ENCODE measurements around the gene VKORC1L1. TPM values are rescaled to one million over a fixed set of nuclear protein-coding genes. Genes with fewer than 3 reads are reported as not detected.
"Not testable (repeated sequence)": the region's sequence is repeated elsewhere in the genome, so short reads cannot be mapped to it uniquely, and the experiment has no call there.

VKORC1L1 gene
- 10 to 100 TPM; 32.6 to 40.2 (median 38.0) TPM for polyA plus RNA-seq (ENCODE audit: insufficient read length in 4 of 4)

DNA sequence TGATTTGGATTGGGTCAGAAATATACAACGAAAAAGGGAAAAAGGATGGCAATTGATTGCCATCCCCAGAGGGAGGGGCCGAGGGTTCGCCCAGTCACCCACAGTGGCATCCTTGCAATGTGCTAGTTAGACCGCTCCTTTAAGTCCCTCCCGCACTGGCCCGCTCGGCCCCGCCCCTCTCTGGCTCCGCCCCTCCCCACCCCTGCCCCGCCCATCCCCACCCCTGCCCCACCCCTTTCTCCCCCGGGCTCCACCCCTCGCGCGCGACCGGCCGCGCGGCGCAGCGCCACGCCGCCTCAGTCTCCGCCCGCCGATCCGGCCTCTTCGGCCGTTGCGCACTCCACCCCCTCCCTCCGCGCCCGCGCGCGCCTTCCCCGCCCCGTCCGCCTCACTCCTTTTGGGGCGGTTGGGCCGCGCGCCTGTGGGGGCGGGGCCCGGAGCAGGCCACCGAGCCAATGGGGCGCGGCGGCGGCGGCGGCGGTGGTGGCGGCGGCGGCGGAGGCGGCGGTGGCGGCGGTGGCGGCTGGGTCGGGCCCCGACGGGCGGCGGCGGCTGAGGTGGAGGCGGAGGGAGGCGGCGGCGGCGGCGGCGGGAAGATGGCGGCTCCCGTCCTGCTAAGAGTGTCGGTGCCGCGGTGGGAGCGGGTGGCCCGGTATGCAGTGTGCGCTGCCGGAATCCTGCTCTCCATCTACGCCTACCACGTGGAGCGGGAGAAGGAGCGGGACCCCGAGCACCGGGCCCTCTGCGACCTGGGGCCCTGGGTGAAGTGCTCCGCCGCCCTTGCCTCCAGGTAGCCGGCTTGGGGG lies at the start of gene VKORC1L1:
TSS of gene VKORC1L1 (plus strand) at position 299 of the 806 bp plus-strand sequence. CDS start at position 597, 298 bp downstream.
- DNase-seq (ENCODE audit: low read depth in 4 of 4, low spot score in 3 of 4) = peak; percentile 82 to 86 (median 84)

DNA sequence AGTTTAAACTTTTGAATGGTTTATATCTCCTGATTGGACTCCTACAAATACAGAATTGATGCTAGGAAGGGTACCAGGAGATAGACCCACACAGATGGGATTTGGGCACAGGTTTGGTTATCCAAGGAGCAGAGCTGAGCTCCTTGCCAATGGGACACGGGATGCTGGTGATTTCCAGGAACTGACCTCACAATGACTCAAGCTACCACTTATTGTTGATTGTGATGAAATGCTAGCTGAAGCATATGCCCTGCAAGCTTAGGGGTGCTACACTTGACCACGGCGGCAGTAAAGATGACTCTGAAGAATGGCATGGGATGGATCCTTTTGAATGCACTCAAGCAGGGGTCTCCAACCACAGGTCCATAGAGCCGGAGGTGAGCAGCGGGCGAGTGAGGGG lies 45.5 kb upstream of the VKORC1L1 start:
- no peak for DNase-seq (ENCODE audit: low read depth in 4 of 4, low spot score in 3 of 4)

DNA sequence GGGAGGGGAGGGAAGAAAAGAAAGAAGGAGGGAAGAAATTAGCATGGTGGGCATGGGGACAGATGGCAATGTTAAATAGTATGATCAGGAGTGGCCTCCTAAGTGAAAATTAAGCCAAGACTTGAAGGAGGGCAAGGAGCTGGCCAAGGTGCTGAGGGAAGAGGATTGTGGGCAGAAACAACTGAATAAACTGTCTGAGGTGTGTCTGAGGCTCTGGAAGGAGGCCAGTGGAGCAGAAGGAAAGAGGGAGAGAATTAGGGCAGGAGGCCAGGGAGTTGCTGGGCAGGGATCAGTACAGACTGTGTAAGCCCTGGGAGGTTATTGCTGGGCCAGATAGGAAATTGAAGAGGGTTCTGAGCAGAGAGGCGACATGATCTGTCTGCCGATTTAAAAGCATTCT lies 40.6 kb upstream of the VKORC1L1 start:
- no peak for DNase-seq (ENCODE audit: low read depth in 4 of 4, low spot score in 3 of 4)

GRCh38 chr7:65836684-65837083 lies 36.2 kb upstream of the VKORC1L1 start:
- not testable (repeated sequence) for DNase-seq (ENCODE audit: low read depth in 4 of 4, low spot score in 3 of 4)

GRCh38 chr7:65837541-65837956 lies 35.3 kb upstream of the VKORC1L1 start:
- not testable (repeated sequence) for DNase-seq (ENCODE audit: low read depth in 4 of 4, low spot score in 3 of 4)

DNA sequence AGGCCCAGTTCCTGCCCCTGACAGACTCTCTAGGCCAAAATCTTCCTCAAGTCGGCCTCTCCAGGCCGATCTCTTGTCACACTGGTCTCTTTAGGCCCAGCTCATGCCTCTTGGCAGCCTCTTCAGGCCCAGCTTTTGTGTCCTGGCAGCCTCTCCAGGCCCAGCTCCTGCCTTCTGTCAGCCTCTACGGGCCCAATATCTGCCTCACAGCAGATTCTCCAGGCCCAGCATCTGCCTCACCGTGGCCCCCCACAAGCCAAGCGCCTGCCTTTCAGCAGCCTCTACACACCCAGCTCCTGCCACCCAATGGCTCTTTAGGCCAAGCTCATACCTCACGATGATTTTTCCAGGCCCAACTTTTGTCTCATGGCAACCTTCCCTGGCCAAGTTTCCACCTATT lies 33.0 kb upstream of the VKORC1L1 start:
- DNase-seq (ENCODE audit: low read depth in 4 of 4, low spot score in 3 of 4) = no peak

DNA sequence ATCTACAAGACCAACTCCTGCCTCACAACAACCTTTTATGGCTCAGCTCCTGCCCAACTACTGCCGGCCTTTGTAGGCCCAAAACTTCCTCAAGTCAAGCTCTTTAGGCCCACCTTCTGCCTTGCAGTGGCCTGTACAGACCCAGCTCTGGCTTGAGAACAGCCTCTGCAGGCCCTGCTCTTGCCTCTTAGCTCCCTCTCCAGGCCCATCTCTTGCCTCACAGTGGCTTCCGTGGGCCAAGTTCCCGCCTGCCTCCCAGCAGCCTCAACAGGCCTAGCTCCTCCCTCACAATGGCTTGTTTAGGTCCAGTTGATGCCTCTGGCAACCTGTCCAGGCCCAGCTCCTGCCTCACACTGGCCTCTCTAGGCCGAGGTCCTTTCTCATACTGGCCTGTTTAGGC lies 32.4 kb upstream of the VKORC1L1 start:
- no peak for DNase-seq (ENCODE audit: low read depth in 4 of 4, low spot score in 3 of 4)

GRCh38 chr7:65843616-65844015 lies 29.3 kb upstream of the VKORC1L1 start:
- DNase-seq (ENCODE audit: low read depth in 4 of 4, low spot score in 3 of 4) = not testable (repeated sequence)

DNA sequence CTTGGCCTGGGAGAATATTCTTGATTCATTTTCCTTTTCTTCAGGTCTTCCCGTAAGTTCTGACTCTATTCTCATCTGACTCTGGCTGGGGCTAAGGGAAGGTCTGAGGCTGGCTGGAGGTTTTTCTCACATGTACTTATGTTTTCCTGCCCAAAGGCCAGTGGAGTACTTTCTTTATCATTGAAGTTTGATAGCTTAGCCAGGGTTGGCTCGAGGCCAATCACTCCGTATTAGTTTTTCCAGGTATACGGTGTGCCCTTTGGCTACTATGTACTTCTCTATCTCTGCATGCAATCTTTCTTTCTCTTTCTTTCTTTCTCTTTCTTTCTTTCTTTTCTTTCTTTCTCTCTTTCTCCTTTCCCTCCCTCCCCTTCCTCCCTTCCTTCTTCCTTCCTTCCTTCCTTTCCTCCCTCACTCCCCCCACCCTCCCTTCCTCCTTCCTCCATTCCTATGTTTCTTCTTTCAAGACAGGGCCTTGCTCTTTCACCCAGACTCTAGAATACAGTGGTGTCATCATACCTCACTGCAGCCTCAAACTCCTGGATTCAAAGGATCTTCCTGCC lies 26.8 kb upstream of the VKORC1L1 start:
- no peak for DNase-seq (ENCODE audit: low read depth in 4 of 4, low spot score in 3 of 4)

DNA sequence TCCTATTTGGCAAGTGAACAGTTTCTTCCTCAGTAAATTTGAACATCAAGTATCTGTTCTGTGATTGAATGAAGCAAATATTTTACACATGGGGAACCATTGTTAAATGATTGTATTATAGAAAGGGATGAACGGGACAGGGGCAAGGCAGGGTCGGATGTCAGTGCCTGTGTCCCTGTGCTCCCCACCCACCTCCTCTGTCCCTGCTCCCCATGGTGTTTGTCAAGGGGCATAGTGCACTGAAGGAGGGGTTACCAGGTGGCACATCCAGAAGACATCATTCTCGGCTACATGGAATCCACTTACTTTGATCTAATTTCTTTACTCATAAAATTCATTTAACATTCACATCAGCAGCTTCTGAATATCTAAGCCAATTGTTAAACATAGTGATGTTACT lies 19.4 kb upstream of the VKORC1L1 start:
- DNase-seq (ENCODE audit: low read depth in 4 of 4, low spot score in 3 of 4) = not testable (repeated sequence)

- not testable (repeated sequence) for DNase-seq (ENCODE audit: low read depth in 4 of 4, low spot score in 3 of 4)
These were observed 19.0 kb upstream of the VKORC1L1 start for GRCh38 chr7:65853892-65854291.

GRCh38 chr7:65857321-65857894 lies 15.5 kb upstream of the VKORC1L1 start:
- not testable (repeated sequence) for DNase-seq (ENCODE audit: low read depth in 4 of 4, low spot score in 3 of 4)

- not testable (repeated sequence) for DNase-seq (ENCODE audit: low read depth in 4 of 4, low spot score in 3 of 4)
These were observed 14.2 kb upstream of the VKORC1L1 start for GRCh38 chr7:65858660-65859059.

DNA sequence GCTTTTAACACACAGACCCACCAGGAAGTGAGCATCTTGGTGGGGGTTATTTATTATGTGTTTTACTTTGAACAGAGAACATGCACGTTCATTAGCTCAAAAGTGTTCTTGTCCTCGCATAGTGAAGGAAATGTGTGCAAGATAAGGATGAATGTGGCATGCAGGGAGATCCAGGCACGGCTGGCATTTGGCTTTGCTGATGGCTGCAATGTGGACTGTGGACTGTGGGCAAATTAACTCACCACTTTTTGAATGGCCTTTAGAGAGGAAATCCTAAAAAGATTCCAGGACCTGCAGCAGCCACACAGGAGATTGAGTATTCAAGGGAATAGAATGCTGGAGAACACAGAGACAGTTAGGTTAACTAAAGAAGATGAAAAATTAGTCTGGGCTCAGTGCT lies 6.6 kb upstream of the VKORC1L1 start:
- not testable (repeated sequence) for DNase-seq (ENCODE audit: low read depth in 4 of 4, low spot score in 3 of 4)

- DNase-seq (ENCODE audit: low read depth in 4 of 4, low spot score in 3 of 4) = not testable (repeated sequence)
These were observed 5.2 kb upstream of the VKORC1L1 start for GRCh38 chr7:65867681-65868080.

DNA sequence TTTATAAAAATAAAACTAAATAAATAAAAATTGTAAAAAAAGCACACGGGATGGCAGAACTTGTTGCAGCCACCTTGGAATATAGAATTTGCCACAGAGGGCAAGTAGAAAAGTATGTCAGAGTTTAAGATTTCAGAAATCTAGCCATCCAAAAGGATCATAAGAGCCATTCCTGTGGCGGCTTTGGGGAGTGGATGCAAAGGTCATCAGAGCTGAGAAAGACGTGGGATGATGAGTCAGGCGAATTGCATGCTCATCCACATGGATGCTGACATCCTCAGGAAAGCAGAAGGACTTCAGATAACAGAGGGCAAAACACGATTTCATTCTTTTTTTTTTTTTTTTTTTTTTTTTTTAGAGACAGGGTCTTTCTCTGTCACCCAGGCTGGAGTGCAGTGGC lies 3.6 kb upstream of the VKORC1L1 start:
- not testable (repeated sequence) for DNase-seq (ENCODE audit: low read depth in 4 of 4, low spot score in 3 of 4)

- not testable (repeated sequence) for DNase-seq (ENCODE audit: low read depth in 4 of 4, low spot score in 3 of 4)
These were observed 1.4 kb upstream of the VKORC1L1 start for GRCh38 chr7:65871451-65871850.

DNA sequence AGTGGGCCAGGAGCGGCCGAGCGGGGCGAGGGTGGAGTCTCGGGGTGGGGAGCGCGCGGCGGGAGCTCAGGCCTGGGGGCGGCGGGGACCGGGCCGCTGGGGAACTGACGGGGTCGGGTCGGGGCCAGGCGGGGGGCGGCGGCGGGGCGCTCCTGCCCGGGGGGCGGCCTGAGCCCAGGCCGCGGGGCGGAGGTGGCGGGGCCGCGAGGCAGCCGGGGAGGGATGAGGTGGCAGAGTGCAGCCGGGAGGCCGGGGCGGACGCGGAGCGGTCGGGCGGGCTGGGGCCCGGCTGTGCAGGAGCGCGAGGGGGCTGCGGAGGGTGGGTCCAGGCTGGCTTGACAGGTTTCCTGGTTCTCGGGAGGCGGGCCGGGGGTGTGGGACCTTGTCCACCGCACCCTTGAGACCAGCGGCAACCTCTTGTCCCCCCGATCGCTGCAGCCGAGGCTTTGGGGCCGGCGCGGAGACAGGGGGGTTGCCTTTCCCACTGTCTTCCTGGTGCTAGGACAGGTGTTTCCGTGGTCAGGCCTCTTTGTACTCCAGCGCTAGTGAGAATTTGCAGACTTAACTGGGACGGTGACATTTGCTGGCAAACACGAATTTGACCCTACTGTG lies 814 bp downstream of the VKORC1L1 start:
- not testable (repeated sequence) for DNase-seq (ENCODE audit: low read depth in 4 of 4, low spot score in 3 of 4)

- DNase-seq (ENCODE audit: low read depth in 4 of 4, low spot score in 3 of 4) = not testable (repeated sequence)
These were observed 2.8 kb downstream of the VKORC1L1 start for GRCh38 chr7:65875715-65876114.

DNA sequence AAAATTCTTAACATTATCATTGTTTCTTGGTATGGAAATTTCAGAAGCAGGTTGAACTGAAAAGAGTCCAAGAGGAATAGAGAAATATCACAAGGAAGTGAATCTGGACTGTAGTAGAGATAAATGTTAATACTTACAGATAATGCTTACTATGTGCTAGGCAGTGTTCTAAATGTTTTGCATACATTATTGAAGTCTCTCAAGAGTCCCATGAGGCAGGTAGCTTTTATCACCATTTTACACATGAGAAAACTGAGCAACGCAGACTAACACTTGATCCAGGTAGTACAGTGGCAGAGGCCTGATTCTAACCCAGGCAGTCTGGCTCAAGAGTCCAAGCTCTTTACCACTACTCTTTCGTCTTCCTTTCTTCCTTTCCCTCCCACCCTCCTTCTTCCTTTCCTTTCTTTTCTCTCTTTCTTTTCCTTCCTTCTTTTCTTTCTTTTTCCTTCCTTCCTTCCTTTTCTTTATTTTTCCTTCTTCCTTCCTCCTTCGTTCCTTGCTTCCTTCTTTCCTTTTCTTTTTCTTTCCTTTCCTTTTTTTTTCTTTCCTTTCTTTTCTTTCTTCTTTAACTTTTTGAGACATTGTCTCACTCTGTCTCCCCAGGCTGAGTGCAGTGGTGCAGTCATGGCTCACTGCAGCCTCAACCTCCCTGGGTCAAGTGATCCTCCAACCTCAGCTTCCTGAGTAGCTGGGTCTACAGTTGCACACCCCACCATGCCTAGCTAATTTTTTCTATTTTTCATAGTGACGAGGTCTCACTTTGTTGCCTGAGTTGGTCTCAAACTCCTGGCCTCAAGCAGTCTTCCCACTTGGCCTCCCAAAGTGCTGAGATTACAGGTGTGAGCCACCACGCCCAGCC lies 6.6 kb downstream of the VKORC1L1 start:
- DNase-seq (ENCODE audit: low read depth in 4 of 4, low spot score in 3 of 4) = not testable (repeated sequence)
